Bone marrow (tissue), 2 donors: ENCODE measurements around the gene COL4A6.
"Not testable (repeated sequence)": the region's sequence is repeated elsewhere in the genome, so short reads cannot be mapped to it uniquely, and the experiment has no call there.

Experiments
- DNase-seq, 2 donors: peaks; one replicate each; lab custom pipeline; 2025; lab: John Stamatoyannopoulos, UW

Gene COL4A6

DNA sequence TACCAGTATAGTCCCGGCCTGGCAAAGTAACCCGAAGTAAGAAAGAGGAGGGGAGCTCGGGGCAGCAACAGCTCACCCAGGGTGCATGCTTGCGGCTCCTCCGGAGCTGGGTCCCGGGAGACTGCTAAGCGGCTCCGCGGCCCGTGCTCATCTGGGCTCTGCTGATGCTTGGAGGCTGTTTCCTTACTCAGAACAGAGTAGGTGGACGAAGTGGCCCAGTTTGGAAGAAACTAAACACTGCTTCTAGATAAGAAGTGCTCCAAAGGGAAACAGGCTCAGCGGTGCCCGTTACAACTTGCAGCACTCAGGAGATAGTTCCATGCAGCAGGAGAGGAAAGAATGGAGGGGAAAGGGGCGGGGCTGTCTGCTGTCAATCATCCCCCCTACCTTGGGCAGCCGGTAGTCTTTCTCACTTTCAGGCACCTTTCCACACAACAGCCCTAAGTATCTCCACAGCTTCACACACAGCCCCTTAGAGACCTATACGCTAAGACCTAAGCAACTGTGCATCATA lies at the start of gene COL4A6:
TSS of gene COL4A6 (minus strand) at position 313 of the 514 bp plus-strand sequence. CDS start at position 87, 226 bp downstream.
- no peak for DNase-seq

DNA sequence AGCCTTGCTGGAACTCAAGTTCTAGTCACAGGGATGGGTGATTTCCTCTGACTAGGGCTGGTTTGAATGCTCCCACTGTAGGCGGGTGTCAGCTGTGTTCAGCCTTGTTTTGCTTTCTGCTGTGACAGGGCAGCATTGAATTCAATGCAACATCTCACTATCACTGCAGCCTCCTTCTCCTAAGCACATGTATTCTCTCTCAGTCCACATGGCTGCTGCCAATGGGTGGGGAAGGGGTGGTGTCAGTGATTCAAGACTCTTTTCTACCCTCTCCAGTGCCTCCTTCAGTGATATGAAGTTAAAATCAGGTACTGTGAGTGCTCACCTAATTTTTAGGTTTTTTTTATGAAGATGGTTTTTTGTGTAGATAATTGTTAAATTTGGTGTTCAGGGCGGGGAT lies 47.7 kb upstream of the COL4A6 start:
- no peak for DNase-seq

DNA sequence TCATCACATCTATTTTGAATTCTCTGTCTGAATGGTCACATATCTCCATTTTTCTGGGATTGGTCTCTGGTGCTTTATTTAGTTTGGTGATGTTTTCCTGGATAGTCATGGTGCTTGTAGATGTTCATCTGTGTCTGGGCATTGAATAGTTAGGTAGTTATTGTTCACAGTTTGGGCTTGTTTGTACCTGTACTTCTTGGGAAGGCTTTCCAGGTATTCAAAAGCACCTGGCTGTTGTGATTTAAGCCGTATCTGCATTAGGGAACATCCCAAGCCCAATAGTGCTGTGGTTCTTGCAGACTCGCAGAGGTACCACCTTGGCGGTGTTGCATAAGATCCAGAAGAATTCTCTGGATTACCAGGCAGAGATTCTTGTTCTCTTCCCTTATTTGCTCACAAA lies 46.0 kb upstream of the COL4A6 start:
- DNase-seq = no peak

DNA sequence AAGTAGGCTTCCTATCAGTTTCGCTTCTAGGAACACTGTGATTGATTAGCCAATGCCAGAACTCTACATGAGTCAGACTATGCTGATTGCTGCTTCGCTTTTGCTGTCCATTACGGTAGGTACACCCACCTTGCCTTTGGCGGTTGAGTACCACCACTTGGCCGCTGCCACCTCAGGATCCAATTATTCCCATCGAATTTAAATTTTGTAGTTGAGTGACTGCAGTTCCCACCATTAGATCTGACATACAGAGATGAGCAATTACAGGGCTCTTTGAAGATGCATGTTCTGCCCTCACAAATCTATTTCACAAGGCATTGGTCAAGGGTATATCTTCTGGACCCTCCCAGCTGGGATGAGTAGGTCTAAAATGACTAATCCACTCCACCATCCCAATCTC lies 43.3 kb upstream of the COL4A6 start:
- DNase-seq = not testable (repeated sequence)

DNA sequence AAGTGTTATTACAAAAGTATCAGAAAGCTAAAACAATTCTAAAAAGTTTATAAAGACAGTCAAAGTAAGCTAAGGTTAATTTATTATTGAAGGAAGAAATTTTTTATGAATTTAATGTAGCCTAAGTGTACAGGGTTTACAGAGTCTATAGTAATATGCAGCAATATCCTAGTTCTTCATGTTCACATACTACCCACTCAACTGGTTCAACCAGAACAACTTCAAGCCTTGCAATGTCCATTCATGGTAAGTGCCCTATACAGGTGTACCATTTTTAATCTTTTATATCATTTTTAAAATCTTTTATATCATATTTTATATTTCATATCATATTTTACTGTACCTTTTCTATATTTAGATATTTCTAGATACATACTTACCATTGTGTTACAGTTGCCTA lies 35.8 kb upstream of the COL4A6 start:
- no peak for DNase-seq

DNA sequence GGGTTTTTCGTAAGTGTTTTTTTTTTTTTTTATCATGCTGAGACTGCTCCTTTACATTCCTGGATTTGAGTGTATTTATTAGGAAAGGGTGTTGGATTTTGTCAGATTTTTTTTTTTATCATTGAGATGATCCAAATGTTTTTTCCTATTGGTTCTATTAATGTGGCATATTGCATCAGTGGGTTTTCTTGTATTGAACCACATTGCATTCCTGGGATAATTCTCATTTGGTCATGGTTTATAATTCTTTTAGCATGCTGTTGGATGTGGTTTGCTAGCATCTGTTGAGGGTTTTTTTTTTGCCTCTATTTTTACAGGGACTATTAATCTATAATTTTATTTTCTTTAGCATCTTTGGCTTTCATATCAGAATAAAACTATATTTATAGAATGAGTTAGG lies 30.3 kb upstream of the COL4A6 start:
- DNase-seq = no peak

DNA sequence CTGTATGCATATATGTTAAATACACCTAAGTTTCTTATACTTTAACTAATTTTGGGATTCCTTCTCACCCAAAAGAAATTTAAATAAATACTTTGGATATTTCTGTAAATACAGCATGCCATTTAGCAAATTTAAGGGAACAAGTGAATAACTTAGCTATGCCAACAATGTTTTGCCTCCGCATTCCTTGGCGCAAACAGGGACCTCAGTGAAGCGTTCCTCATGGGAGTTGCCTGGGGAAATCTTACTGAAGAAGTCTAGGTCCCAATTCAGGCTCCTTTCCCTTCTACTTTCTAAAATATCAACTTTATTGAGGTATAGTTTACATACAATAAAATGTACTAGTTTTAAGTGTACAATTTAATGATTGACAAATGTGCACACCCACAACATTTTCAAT lies 26.4 kb upstream of the COL4A6 start:
- no peak for DNase-seq

DNA sequence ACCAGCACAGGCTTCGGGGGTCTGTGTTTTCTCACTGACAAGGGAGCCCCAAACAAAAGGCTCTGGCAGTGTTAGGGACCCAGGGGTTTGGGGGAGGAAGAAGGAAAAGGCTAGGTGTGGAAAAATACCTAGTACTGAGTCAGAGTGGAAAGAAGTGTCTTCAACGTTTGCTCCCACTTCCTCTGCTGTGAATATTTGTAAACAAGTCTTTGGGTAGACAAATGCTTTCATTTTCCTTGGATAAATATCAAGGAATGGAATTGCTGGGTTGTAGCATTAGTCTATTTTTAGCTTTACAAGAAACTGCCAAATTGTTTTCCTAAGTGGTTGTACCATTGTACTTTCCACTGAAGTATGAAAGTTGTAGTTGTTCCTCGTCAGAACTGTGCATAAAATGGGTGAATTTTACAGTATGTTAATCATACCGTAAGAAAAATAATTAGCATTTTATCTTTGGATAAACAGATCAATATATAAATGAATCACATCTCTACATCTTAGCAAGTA lies 18.8 kb upstream of the COL4A6 start:
- DNase-seq = no peak

DNA sequence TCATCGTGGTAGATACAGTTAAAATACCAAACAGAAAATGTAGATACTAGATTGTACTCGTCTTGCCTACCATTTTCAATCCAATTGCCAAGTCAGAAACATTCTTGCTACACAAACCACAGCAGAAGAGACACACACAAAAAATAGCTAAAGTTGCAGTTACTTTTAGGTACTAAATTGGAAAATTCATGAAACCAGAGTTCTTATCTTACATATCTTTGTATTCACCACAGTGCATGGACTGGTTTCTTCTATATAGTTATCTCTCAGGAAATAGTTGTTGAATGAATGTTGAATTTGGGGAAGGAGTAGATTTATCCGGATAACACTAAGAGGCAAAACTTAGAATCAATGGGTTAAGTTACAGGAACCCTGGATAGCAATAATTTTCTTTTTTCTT lies 15.6 kb upstream of the COL4A6 start:
- no peak for DNase-seq

DNA sequence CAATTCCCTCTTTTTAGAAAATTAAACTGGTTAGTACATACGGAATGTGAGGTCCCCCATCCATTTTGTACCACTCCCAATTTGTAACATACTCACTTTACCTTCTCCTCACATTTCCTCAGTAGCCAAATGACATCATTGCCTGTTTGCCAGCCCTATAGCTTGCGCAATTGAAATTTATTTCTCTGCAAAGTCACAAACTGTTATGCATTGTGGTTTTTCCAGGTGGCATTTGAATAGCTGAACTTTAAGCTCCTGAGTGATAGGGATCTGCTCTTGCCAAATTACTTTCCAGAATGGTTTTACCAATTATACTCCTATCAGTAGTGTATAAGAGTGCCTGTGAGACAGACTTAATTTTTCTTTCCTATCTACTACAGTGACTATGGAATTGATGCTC lies 9.1 kb upstream of the COL4A6 start:
- DNase-seq = no peak

DNA sequence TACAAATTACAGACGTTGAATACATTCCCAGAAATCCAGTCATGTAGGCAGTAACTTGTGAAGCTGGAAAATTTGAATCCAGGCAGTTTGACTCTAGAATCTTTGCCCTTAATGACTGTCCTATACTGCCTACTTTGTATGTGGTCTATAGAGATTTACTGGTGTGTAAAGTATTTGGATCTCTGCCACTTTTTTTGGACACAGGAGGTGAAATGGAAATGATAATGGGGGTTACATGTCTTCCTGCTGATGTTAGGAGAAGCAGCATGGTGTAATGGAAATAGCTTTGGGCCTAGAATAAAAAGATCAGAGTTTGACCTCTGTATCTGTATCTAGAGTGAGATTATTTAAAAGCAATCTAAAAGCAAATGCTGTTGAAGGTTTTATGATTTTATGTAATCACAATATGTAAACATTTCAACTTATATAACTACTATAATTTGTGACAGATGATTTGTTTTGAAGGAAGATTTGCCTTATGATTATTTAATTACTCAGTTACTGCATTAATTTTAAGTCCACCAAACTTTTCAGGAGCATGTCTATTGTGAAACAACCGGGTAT lies 4.8 kb upstream of the COL4A6 start:
- no peak for DNase-seq

DNA sequence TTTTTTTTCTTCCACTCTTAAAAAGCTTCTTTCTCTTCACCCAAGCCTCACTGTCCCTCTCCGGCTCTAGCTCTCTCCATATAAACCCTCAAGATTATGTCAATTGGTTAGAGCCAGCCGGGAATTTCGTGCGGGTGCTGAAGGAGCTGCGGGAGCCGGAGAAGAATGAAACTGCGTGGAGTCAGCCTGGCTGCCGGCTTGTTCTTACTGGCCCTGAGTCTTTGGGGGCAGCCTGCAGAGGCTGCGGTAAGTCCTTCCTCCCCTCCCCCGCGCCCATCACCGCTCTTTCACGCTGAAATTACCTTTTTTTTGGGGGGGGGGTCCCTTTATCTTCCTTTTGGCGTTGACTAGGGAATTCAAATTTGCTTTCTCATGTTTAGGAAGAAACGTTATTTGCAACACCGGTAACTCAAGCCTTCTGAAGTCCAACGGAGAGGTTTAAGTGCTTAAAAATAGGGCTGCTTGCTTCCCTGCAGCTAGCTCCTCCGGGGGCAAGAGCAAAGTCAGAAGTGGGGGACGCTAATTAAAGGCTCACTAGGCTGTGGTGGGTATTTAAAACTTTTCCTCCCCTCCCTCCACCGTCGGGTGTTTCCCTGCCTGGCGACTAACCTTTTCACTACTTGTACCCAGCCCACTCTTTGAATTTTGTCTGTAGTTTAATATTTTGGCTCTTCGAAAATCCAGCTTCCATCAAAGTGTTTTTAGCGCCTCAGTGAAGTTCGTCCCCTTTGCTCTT lies 1.9 kb upstream of the COL4A6 start:
- no peak for DNase-seq

DNA sequence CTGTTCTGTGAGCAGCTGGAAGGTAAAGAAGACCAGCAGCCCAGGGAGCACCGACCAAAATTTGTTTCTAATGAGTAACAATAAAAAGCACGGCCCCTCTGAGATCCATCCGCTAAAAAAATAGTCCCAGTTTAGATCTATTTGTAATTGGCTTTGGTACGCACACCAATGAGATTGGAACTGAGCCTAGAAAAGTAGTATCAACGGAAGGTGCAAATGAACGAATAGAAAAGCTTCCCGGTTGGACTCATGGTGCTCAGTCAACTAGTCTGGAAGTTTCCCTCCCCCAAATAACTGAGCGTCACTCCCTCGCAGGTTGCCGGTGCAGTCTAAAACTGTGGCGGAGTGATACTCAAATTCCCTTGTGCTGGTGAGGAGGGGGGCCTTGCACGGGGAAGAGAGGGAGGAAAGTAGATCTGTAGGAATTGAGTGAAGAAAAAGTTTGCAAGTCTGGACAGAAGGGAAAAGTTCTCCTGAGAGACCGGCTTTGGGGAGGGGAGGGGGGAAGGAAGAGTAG lies 1.3 kb upstream of the COL4A6 start, which contains the start of gene COL4A5:
TSS of gene COL4A5 (plus strand) at position 413 of the 517 bp plus-strand sequence. CDS start 288 bp downstream, outside the sequence.
- DNase-seq = no peak

DNA sequence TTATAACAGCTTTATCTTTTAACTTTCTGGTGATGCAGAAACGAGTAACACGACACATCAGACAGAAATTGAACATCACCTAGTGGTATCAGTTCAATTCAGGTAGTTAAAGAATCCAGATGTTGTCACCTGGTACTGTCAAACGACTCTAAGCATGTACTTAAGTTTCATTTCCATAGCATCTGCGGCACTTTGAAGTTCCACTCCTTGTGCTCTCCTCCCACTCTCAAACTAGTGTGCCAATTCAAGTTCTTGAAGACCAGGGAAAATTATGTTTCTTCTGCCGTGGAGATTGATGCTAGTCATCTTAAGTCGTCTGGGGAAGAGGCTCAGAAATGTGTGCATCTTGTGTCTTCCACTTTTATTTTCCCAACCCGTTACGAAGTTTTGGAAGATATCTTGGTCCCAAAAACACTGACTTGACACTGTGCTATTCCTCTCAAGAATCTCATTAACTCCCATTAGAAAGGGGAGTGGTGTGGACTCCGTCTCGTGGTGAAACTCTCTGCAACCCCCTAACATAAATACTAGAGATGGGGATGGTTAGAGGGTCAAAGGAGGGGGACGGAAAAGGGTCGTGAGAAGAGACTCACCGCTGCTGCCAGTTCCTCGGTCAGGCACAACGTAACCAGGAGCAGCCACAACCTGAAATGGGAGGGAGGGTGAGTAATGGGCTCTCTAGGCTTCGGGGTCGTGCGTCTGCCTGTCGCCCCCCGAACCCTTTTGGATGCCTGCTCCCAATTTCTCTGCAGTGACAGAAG lies 693 bp downstream of the COL4A6 start:
- no peak for DNase-seq

DNA sequence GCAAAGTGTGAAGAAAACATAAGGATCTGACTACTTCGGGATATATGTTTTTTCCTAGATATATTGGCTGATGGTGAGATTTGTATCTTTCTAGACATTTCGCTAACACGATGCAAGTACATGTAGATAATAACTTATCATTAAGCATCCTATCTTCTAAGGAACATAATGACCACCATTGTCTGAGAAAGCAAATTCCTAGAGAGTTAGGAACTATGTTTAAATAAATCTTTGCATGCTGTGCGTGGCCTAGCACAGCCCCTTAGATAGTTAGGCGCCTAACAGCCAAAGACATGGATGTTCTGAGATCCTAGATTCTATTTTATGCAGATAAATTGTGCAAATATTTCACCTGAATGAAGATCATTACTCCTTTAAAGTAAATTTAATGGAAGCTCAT lies 3.0 kb downstream of the COL4A6 start:
- DNase-seq = no peak

DNA sequence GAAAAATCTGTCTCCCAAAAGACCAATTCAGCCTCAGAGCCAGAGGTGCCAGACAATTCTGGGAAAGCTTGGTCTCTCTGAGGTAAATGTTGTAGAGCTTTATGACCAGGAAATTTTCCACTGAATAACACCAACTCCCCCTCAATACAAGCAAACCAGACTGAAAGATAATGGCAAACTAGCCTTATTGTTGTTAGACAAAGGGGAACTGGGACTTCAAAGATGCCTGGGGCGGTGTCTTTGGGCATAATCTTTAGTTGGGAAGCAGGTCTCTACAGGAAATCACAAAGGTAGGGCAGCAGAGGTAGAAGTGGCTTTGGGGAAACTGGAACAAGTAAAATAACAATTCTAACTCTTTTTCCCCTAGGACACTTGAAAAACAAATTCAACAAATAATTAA lies 12.0 kb downstream of the COL4A6 start:
- DNase-seq = no peak

DNA sequence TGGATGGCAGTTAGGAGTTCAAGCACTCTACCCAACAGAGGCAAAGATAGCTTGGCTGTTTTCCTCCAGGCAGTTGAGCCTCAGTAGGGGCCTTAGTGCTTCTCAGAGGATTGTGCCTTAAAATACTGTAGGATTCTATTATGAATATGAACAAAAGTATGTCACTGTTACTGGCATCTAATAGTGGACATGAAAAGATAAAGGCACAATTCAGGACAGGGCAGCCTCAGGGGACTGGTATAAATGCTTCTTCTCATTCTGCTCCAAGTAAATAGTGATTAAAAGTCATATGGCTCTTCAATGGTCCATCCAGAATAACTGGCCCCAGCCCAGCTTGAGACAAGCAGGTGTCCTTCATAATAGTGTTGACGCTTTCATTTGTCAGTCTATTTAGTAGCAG lies 17.7 kb downstream of the COL4A6 start:
- DNase-seq = no peak

DNA sequence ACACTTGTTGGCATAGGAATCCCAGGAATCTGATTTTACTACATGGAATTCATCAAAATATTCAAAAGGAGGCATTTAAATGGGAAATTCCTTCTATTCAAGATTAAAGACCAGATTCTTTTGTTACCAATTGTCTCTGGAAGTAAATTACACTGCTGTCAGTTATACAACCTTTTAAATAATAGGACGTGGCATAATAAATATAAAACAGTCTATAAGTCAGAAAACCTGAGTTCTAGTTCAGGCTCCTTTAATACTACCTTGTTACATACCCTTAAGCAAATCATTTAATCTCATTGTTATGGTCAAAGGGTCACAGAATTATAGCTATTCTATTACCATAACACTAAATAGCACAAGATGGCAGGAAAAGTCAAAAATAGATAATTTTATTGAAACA lies 18.8 kb downstream of the COL4A6 start:
- no peak for DNase-seq

DNA sequence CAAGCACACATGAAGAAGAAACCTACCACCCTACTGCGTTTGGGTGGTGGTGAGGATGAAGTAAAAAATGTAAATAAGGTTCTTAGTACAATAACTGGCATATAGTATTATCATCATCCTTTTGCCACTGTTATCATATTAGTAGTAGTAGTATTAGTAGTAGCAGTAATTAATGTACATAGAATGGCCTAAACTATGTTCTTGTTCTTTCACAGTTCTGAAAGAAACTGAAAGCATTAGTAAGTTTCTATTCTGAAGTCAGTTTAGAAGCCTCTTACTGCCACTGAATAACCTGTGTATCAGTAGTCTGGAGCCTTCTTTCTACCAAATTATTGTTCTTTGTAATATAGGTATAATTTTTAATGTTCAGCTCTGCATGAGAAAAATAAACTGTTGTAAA lies 21.0 kb downstream of the COL4A6 start:
- no peak for DNase-seq

DNA sequence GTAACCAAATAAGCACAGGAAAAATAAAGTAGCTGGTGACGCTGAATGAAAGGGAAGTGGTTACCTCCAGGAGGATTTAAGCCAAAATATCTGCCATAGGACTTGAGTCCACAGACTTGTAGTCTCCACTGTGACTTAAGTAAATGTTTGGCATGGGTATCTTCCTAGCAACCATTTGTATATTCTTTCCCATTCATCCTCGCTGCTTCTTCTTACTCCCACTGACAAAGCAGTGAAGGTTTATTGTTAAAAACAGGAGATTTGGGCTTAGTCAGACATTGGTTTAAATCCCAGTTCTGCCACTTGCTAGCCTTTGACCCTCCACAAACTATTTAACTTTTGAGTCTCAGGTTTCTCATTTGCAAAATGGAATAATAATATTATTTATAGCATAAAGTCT lies 22.3 kb downstream of the COL4A6 start:
- DNase-seq = no peak

DNA sequence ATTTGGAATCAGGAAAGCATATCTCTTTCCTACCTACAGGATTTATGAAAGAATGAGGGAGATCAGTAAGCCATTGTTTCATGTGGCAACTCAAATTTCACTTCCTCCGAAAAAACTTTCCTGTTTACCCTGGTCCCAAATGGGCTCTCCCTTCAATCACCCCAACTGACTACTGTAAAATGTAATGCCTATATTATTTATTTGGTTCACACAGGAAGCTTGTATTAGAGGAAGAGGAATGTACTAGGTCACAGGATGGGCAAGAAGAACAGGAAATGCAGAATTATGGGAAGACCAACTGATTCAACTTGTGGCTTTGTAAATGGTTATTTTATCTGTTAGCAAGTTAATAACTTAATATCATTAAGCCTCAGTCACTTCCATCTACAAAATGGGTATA lies 23.1 kb downstream of the COL4A6 start:
- no peak for DNase-seq

DNA sequence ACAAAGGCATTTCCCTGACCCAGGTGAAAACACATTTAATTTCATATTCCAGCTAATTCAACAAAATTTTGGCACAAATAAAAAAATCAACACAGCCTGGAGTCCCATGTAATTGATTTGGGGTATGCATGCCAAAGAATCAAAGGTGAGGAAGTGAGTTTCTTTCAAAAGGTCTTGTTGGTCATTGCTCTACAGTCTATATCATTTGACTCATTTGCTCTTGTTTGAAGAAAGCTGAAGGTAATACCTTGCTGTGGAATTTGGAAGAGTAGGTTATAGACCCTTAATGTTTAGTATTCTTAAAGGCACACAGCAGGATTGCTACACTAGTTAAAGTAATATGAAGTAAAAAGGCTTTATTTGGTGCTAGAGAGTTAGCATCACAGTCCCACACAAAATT lies 25.4 kb downstream of the COL4A6 start:
- DNase-seq = no peak
